WTC11 (cell line): ENCODE measurements around the gene URI1.

ENCODE experiments used
- CREB1 ChIP-seq: sonication (generic); formaldehyde crosslinking; IDR thresholded peaks from 2 replicates; pipeline ENCODE4 v1.8.0; 2023; ENCODE audit warnings: mild to moderate bottlenecking, missing genetic modification reagents
- CTCF ChIP-seq: fragments of 200-600 bp; IDR thresholded peaks from 2 replicates; pipeline ENCODE4 v1.8.0; 2022; ENCODE audit warnings: antibody characterized with exemption
- SMAD3 ChIP-seq: sonication (generic); formaldehyde crosslinking; IDR thresholded peaks from 2 replicates; pipeline ENCODE4 v1.8.0; 2022; ENCODE audit warnings: missing genetic modification reagents, mild to moderate bottlenecking, borderline replicate concordance
- ZNF532 ChIP-seq: fragments of 250-450 bp; sonication (Bioruptor Pico); IDR thresholded peaks from 2 replicates; pipeline ENCODE4 v1.9.0; 2021; ENCODE audit warnings: mild to moderate bottlenecking, borderline replicate concordance

- no peak for TF ChIP-seq ZNF532 (CRISPR knock-in tag)
- no peak for TF ChIP-seq CTCF
- no peak for TF ChIP-seq SMAD3
- TF ChIP-seq CREB1 (CRISPR knock-in tag), result no peak
Measured at GRCh38 chr19:29971648-29972047, 29.6 kb downstream of the URI1 start.
